Chondrocyte (in vitro differentiated cells): Measurements from ENCODE around the gene FXYD7. TPM values are rescaled to one million over a fixed set of nuclear protein-coding genes. Genes with fewer than 3 reads are reported as not detected.

Experiments
- DNase-seq: peaks from one replicate; pipeline ENCODE4 v3.0.0; 2021; ENCODE audit warnings: mixed read lengths, low spot score
- H3K27ac Mint-ChIP-seq: one replicate; pipeline ENCODE4 v1.8.0; 2021; ENCODE audit warnings: mild to moderate bottlenecking, moderate library complexity, mixed read lengths; ENCODE audit not compliant: unreplicated experiment
- H3K27me3 Mint-ChIP-seq: 2 replicates; pipeline ENCODE4 v1.8.0; 2021; ENCODE audit warnings: low read depth, mixed read lengths
- H3K36me3 Mint-ChIP-seq: 2 replicates; pipeline ENCODE4 v1.8.0; 2021; ENCODE audit warnings: low read depth, mixed read lengths
- H3K4me1 Mint-ChIP-seq: 2 replicates; pipeline ENCODE4 v1.8.0; 2021; ENCODE audit warnings: low read depth, mild to moderate bottlenecking, mixed read lengths
- H3K4me3 Mint-ChIP-seq: one replicate; pipeline ENCODE4 v1.8.0; 2021; ENCODE audit warnings: mild to moderate bottlenecking, moderate library complexity, mixed read lengths; ENCODE audit not compliant: unreplicated experiment
- H3K9me3 Mint-ChIP-seq: 2 replicates; pipeline ENCODE4 v1.8.0; 2021; ENCODE audit warnings: low read depth, mixed read lengths
- CTCF ChIP-seq: fragments of 200-600 bp; sonication (generic); IDR thresholded peaks from 2 replicates; pipeline ENCODE4 v1.5.0; 2021; ENCODE audit warnings: antibody characterized with exemption, mild to moderate bottlenecking, moderate library complexity
- total RNA-seq: library from RNA; stranded (reverse); gene quantifications from 3 replicates; pipeline ENCODE4 v1.2.1, GENCODE V29; 2021

The FXYD7 gene
- total RNA-seq, 1 donor from 2014 or later: not detected

GRCh38 chr19:35168196-35168595 is 25.1 kb downstream of the FXYD7 start:
- peaks cover 22% of the 10 kb centered on the region for H3K4me1 Mint-ChIP-seq
- H3K4me3 Mint-ChIP-seq: no peak overlapping the region
- H3K9me3 Mint-ChIP-seq: peaks cover 23% of the 10 kb centered on the region
- no peak for DNase-seq
- no peak overlapping the region for H3K27ac Mint-ChIP-seq
- TF ChIP-seq CTCF: no peak
- H3K36me3 Mint-ChIP-seq: peaks cover 29% of the 10 kb centered on the region
- no peaks in the 10 kb centered on the region for H3K27me3 Mint-ChIP-seq

- Mint-ChIP-seq H3K27ac (no peak overlapping the region), H3K27me3 (no peaks in the 10 kb centered on the region), H3K4me1 (peaks cover 20% of the 10 kb centered on the region), H3K9me3 (peaks cover 15% of the 10 kb centered on the region), H3K4me3 (no peak overlapping the region), H3K36me3 (peaks cover 19% of the 10 kb centered on the region)
- DNase-seq: no peak
- no peak for TF ChIP-seq CTCF
Observed at GRCh38 chr19:35169221-35169995, 26.4 kb downstream of the FXYD7 start.

GRCh38 chr19:35170359-35171061 is 27.5 kb downstream of the FXYD7 start:
- H3K9me3 Mint-ChIP-seq: peaks cover 10% of the 10 kb centered on the region
- no peak for TF ChIP-seq CTCF
- H3K4me3 Mint-ChIP-seq: no peak overlapping the region
- peaks cover 15% of the 10 kb centered on the region for H3K36me3 Mint-ChIP-seq
- H3K27me3 Mint-ChIP-seq: no peaks in the 10 kb centered on the region
- peaks cover 20% of the 10 kb centered on the region for H3K4me1 Mint-ChIP-seq
- no peak overlapping the region for H3K27ac Mint-ChIP-seq
- no peak for DNase-seq

GRCh38 chr19:35171730-35172129 is 28.7 kb downstream of the FXYD7 start:
- DNase-seq: no peak
- no peak overlapping the region for H3K27ac Mint-ChIP-seq

More at GRCh38 chr19:35171730-35172129, 28.7 kb downstream of the FXYD7 start:
- peaks cover 3% of the 10 kb centered on the region for H3K36me3 Mint-ChIP-seq
- H3K4me1 Mint-ChIP-seq: peaks cover 21% of the 10 kb centered on the region
- H3K9me3 Mint-ChIP-seq: no peaks in the 10 kb centered on the region
- no peaks in the 10 kb centered on the region for H3K27me3 Mint-ChIP-seq
- H3K4me3 Mint-ChIP-seq: no peak overlapping the region
- no peak for TF ChIP-seq CTCF
